Urinary bladder (tissue), 4 donors: ENCODE data around the gene AKAP9. TPM values are rescaled to one million over a fixed set of nuclear protein-coding genes. Genes with fewer than 3 reads are reported as not detected.
"Not testable (repeated sequence)": the region's sequence is repeated elsewhere in the genome, so short reads cannot be mapped to it uniquely, and the experiment has no call there.

Source experiments
- DNase-seq: peaks from one replicate; pipeline ENCODE4 v3.0.0-alpha.2; 2015; ENCODE audit errors: extremely low spot score
- H3K27ac ChIP-seq: one replicate; pipeline ENCODE4 v1.5.1; 2013; ENCODE audit warnings: low read depth, mild to moderate bottlenecking, moderate library complexity
- H3K36me3 ChIP-seq: one replicate; pipeline ENCODE4 v1.6.1; 2013; ENCODE audit warnings: mild to moderate bottlenecking, moderate library complexity; ENCODE audit not compliant: insufficient read depth
- H3K4me1 ChIP-seq: one replicate; pipeline ENCODE4 v1.6.1; 2013; ENCODE audit warnings: mild to moderate bottlenecking, moderate library complexity; ENCODE audit not compliant: insufficient read depth
- H3K4me3 ChIP-seq: one replicate; pipeline ENCODE4 v1.5.1; 2013; ENCODE audit warnings: low read depth, low read length
- WGBS: extraction: QIAGEN DNeasy Blood & Tissue Kit; methylation state at CpG from one replicate; pipeline ENCODE4 v1.1.7; 2013; 5-methylcytosine and 5-hydroxymethylcytosine counted together
- polyA plus RNA-seq: library from polyadenylated mRNA; stranded (reverse); fragments of 200-250 nt; gene quantifications from one replicate; pipeline ENCODE4 v1.2.3, GENCODE V29; 2013
- total RNA-seq: library from RNA; depleted of rRNA; stranded (reverse); fragments of >200 nt; gene quantifications from one replicate; pipeline ENCODE4 v1.2.3, GENCODE V29; 2014
- donor health status: healthy with polysubstance abuse.
- donor health status: healthy.

The AKAP9 gene
- total and polyA plus RNA-seq, 2 donors: 11.7 to 180 TPM

DNA sequence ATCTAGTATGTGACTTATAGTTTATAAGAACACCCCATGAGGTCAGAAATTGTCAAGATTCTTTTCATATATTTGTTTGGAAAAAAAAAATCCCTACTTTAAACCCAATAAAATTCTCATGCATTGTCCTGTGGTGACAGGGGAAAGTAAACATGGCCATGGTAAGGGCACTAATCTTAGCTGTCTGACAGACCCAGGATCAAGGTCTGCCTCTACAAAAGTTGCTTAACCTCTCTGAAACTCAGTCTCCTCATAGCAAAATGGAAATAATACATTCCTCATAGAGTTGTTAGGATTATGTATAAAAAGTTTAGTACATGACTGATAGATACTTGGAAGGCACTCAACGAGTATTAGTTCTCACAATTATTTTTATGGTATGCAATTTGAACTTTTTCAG lies 22.3 kb upstream of the AKAP9 start:
- DNase-seq: no peak
- Histone ChIP-seq H3K4me1 (no peaks in the 10 kb centered on the region), H3K27ac (no peak overlapping the region), H3K4me3 (no peak overlapping the region), H3K36me3 (no peaks in the 10 kb centered on the region)
- WGBS: 53% methylated on average over 1 of the region's 1 CpG

DNA sequence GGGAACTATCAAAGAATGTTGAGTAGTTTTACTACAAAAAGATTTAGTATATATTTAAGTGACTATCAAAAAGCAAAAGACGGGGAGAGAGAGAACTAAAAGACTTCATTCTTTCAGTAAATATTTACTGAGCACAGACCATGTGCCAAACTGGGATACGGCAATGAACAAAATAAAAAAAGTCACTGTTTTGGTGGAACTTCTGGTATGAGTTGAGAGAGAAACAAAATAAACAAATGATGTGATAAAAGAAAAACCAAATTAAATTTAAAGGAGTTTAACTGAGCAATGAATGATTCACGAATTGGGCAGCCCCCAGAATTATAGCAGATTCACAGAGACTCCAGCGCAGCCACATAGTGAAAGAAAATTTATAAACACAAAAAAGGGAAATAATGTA lies 17.8 kb upstream of the AKAP9 start:
- 38% methylated on average over 4 of the region's 4 CpGs for WGBS
- no peak for DNase-seq
- H3K36me3 ChIP-seq: no peaks in the 10 kb centered on the region
- no peak overlapping the region for H3K4me3 ChIP-seq
- H3K4me1 ChIP-seq: no peaks in the 10 kb centered on the region
- no peak overlapping the region for H3K27ac ChIP-seq

DNA sequence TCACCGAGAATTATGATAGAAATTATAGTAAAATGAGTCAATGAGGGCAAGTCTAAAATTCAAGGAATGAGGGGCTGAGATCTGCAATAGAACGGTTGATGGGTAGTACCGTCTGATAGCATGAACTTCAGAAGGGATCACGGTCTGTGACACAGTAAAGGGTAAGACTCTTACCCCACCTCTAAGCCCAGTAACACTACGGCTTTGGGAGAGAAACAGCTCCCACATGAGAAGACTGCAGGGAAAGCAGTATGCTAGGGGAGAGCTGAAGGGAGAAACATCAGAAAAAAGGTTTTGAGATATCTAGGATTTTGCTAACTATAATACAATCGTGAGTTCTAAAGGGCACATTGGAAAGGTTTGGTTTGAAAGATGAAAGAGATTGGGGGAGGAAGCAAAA lies 12.8 kb upstream of the AKAP9 start:
- no peaks in the 10 kb centered on the region for H3K4me1 ChIP-seq
- H3K36me3 ChIP-seq: no peaks in the 10 kb centered on the region
- 82% methylated on average over 6 of the region's 6 CpGs for WGBS
- H3K27ac ChIP-seq: no peak overlapping the region
- DNase-seq: no peak
- H3K4me3 ChIP-seq: no peak overlapping the region

DNA sequence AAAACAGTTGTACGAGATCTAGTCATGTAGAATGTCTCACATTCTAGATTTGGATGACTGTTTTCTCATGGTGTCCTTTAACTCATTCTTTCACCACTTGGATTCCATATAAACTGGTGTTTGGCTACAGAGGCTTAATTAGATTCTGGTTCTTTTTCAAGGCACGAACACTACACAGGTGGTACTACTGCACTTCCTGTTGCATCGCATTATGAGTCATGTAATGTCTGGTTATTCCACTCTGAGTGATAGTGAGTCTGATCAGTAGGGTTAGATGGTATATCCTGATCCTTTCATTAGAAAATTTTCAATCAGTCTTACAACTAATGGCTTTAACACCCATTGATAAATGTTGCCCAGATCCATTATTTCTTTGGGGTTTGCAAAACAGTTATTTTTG lies 11.2 kb upstream of the AKAP9 start:
- Histone ChIP-seq H3K4me3 (no peak overlapping the region), H3K4me1 (no peaks in the 10 kb centered on the region), H3K27ac (no peak overlapping the region), H3K36me3 (no peaks in the 10 kb centered on the region)
- no peak for DNase-seq
- WGBS: 83% methylated on average over 3 of the region's 3 CpGs

DNA sequence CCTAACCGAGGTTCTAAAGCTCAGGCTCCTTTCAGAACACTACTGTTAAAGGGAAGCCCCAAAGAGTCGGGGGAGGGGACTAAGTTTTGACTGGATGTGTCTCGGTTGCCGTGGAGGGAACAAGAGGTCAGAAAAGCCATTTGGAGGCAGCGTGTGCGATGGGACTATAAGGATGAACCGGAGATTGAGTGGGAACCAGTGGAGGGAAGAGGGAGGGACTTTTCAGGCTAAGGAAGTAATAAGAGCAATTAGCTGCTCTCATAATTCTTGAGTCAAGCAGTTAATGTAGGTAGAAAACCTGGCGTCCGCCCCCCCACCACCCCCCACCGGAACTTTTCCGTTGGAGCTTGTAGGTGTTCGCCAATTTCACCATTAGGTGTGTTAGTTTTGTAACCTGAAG lies 491 bp upstream of the AKAP9 start:
- Histone ChIP-seq H3K4me3 (peak overlapping the region; percentile 81), H3K36me3 (no peaks in the 10 kb centered on the region)

DNA sequence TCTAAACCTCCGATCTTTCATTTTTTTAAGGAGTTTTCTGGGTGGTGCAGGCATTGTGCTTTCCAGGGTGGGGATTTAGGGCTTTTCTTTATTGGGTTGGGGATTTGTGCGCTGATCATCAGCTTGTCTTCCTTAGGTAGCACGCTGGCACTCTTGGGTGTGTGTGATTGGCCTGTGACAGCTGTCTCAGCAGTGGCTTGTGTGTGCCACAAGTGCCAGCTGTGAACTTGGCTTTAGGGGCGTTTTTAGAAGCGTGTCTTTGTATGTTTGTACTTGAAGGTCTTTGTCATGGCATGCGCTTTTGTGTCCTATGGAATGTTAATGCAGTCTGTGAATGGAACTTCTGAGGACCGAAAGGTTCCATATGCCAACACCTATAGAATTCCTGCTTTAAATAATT lies 788 bp downstream of the AKAP9 start:
- WGBS: 3% methylated on average over 7 of the region's 7 CpGs
- Histone ChIP-seq H3K4me1 (no peaks in the 10 kb centered on the region), H3K4me3 (peak overlapping the region; percentile 81), H3K27ac (peak overlapping the region; percentile 97), H3K36me3 (no peaks in the 10 kb centered on the region)
- DNase-seq: peak; percentile 67

More for the DNA sequence above, 491 bp upstream of the AKAP9 start:
- no peaks in the 10 kb centered on the region for H3K4me1 ChIP-seq
- DNase-seq: peak; percentile 49
- under 1% methylated on average over 12 of the region's 12 CpGs for WGBS
- H3K27ac ChIP-seq: peak overlapping the region; percentile 97

DNA sequence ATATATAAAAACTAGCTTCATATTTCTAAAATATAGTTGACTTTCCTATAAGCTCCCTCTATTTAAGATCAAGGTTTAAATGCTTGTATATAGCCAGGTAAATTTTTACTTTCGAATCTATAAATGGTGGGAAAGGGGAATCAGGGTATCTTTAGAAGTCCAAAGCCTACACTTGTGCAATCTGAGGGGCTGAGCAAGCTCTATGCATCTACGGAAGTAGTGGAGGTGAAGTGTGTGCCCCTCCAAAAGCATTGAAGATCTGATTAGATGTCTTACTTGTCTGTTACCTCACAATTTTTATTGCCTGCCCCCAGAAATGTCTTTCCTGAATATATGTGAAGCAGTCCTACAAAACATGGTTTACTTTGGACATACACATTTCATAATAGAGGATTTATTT lies 1.6 kb downstream of the AKAP9 start:
- peak overlapping the region; percentile 18 for H3K27ac ChIP-seq
- WGBS: 72% methylated on average over 2 of the region's 2 CpGs
- H3K4me1 ChIP-seq: no peaks in the 10 kb centered on the region
- no peaks in the 10 kb centered on the region for H3K36me3 ChIP-seq
- DNase-seq: no peak
- no peak overlapping the region for H3K4me3 ChIP-seq

DNA sequence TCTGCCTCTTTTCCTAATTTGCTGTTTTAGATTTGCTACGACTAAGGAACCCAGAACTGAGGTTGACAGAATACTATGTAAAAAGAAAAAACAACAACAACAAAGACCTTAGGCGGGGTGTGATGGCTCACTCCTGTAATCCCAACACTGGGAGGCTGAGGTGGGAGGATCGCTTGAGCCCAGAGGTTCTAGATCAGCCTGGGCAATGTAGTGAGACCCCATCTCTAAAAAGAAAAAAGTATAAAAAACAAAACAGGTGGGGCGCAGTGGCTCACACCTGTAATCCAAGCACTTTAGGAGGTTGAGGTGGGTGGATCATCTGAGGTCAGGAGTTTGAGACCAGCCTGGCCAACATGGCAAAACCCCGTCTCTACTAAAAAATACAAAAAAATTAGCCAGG lies 4.3 kb downstream of the AKAP9 start:
- not testable (repeated sequence) for H3K4me1 ChIP-seq, DNase-seq, H3K4me3 ChIP-seq, H3K27ac ChIP-seq, H3K36me3 ChIP-seq
- WGBS: 97% methylated on average over 5 of the region's 5 CpGs

DNA sequence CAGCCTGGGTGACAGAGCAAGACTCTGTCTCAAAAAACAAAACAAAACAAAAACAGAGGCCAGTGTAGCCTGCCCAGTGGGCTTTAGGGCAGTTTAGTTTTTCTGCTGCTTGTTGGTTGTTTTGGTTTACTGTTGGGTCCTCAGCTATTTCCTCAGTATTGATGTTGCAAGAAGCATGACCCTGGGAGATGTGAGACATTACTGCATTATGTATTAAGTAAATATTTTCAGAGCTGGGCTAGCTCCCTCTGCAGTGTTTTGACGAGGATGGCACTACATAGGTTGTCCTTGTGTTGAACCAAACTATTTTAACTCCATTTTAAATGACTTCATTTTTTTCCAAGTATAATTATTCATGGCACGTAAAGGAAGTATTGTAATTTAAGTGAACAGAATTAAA lies 4.8 kb downstream of the AKAP9 start:
- H3K4me1 ChIP-seq: no peaks in the 10 kb centered on the region
- no peak overlapping the region for H3K4me3 ChIP-seq
- no peak overlapping the region for H3K27ac ChIP-seq
- WGBS: 49% methylated on average over 2 of the region's 2 CpGs
- no peaks in the 10 kb centered on the region for H3K36me3 ChIP-seq
- no peak for DNase-seq

DNA sequence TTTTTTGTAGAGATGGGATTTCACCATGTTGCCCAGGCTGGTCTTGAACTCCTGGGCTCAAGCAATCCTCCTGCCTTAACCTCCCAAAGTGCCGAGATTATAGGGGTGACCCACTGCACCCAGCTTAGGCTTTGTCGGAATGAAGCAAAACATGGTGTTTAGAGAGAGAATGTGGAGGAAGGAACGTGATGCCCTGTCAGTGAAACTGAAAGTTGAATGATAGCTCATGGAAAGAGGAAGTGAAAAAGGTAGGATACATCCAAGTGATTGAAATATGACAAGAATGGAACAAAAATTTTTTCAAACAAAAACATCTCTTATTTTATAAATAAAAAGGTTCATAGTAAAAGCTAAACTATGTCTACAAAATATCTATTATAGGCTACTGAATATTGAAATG lies 5.9 kb downstream of the AKAP9 start:
- 74% methylated on average over 3 of the region's 3 CpGs for WGBS

DNA sequence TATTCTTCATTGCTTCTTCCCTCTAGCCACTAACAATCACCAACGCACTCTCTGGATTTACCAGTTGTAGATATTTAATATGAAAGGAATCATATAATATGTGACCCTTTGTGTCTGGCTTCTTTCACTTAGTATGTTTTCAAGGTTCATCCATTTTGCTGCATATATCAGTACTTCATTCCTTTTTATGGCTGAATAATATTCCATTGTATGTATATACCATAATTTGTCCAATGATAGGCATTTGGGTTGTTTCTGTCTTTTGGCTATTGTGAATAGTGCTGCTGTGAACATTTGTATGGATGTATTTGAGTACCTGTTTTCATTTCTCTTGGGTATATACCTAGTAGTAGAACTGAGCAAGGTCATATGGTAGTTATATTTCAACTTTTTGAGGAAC lies 7.3 kb downstream of the AKAP9 start:
- H3K4me3 ChIP-seq: no peak overlapping the region
- no peaks in the 10 kb centered on the region for H3K4me1 ChIP-seq
- WGBS: 99% methylated on average over 1 of the region's 1 CpG
- H3K27ac ChIP-seq: no peak overlapping the region
- no peaks in the 10 kb centered on the region for H3K36me3 ChIP-seq
- no peak for DNase-seq

More for the DNA sequence above, 5.9 kb downstream of the AKAP9 start:
- Histone ChIP-seq H3K4me3 (no peak overlapping the region), H3K27ac (no peak overlapping the region), H3K36me3 (no peaks in the 10 kb centered on the region), H3K4me1 (no peaks in the 10 kb centered on the region)
- DNase-seq: no peak

DNA sequence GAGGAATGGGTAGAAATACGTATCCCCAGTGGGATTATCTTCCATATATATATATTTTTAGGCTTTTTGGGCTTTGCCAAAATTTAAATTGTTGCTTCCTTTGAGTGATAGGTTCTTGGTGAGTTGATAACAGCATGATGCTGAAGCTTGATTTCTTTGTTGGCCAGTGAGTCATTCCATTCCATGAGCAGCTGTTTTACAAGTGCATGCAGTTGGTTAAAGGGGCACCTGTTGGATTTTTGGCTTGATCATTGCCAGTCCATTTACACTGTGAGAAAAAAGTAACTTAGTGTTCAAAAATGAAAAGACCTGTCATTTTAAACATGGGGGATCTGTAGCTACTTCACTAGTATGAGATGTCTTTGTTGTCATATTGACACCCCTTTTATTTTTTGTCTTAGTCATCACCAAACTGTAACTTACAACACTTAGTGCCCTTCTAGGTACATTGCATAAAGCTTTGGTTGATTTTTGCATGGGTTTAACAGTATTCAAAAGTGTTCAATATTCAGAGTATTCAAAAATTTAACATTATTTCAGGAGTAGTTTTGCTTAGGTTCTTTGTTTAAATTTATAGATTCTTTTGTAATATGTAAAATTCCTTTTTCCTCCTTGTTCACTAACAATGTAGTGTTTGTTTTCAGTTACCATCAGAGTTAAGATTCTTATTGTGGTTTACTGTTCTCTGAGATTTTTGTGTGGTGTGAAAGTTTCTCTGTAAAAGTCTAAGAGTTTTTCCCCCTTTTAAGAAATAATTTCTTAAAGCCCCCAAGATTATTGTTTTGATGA lies 8.8 kb downstream of the AKAP9 start:
- Histone ChIP-seq H3K27ac (no peak overlapping the region), H3K4me1 (no peaks in the 10 kb centered on the region), H3K4me3 (no peak overlapping the region), H3K36me3 (no peaks in the 10 kb centered on the region)
- 91% methylated on average over 1 of the region's 1 CpG for WGBS
- no peak for DNase-seq

DNA sequence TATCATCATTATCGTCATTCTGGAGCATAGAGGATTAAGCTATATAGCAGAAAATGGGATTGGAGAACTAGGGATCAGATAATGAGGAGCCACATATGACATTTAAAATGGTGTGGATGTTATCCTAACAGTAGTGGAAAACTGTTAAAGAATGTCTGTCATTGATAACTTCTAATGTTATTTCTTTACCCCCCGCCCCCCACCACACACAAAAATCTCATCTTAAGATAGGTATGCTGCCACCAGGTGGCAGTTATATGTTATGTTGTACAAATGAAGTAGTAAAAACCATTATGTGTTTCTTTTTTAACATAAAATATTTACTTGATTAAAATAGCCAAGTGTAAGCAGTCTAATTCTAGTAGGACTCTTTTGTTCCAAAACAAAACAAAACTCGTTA lies 13.0 kb downstream of the AKAP9 start:
- no peak for DNase-seq
- Histone ChIP-seq H3K27ac (no peak overlapping the region), H3K36me3 (no peaks in the 10 kb centered on the region), H3K4me3 (no peak overlapping the region), H3K4me1 (no peaks in the 10 kb centered on the region)
- 89% methylated on average over 3 of the region's 3 CpGs for WGBS

DNA sequence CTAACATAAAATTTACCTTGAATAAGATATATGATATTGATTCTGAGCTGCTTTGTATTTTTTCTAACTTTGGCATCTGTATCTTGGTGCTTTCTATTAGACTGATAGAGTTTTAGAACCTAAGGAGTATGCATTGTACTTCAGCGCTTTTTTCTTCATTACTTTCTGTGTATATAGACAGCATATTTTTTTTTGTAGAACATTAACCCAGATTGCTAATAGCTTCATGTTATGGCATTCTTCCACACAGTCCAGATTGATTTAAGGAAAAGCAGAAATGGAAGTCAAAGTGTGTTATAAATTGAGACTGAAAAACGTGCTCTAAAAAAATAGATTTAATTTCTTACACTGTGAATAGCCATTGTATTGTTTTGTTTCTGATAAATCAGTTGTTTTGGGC lies 15.8 kb downstream of the AKAP9 start:
- WGBS: 89% methylated on average over 2 of the region's 2 CpGs
- H3K36me3 ChIP-seq, H3K27ac ChIP-seq, DNase-seq, H3K4me3 ChIP-seq, H3K4me1 ChIP-seq: not testable (repeated sequence)

DNA sequence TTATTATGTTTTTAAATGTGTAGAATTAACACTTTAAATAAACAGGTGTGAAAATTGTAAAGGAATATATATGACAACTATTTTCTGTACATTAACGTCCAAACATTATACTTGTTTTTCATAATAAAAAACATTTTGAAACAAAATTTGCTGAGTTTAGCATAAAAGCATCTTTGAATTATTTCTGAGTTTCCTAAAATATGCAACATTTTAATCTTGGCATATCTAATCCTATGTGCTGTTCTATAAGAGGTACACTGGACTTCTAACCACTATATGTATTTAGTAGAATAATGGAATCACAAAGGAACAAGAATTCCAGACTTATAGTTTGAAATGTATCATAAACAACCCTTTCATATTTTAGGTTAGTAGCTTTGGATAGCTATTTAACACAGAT lies 16.6 kb downstream of the AKAP9 start:
- WGBS: 96% methylated on average over 1 of the region's 1 CpG
- Histone ChIP-seq H3K27ac (no peak overlapping the region), H3K4me3 (no peak overlapping the region), H3K36me3 (no peaks in the 10 kb centered on the region), H3K4me1 (no peaks in the 10 kb centered on the region)
- no peak for DNase-seq
